Measurements from ENCODE around the gene LTB. TPM values are rescaled to one million over a fixed set of nuclear protein-coding genes. Genes with fewer than 3 reads are reported as not detected.

Gene LTB
- total and polyA plus RNA-seq, 2 of the 13 experiments (the other 11 are each of a cell fraction or from before 2014, with no cell fraction given): 0.09 to 0.22 TPM

DNA sequence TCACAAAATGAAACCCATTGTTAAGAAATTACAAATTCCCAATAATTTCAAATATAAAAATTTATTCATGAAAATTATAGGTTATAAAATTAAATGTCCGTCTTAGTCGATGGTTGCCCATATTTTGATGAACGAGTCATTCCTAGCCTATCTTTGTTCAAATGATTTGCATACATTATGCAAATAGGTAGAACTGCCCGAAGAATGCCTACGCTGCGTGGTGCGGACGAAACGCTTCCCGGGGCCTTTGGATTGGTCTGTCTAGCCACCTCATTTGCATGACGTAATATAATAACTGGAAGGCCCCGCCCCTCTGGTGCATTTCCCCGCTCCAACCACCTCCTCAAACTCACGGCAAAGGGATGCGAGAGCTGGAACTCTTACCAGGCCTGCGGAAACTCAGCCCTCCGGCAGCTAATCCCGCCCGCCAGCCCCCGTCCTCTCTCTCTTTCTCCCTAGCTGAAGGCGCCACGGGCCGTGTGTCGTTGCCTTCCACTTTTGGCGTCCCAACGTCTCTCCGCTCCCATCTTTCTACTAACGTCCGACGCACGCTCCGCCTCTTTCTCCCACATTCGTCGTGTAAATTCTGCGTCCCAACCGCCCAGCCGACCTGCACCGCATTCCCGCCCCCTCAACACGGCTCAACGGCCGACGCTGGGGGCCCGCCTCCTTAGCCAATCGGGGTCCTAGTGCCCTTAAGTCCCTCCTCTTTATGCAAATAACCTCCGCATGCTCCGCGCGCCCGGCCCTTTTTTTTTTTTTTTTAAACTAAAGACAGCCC is 37.8 kb upstream of the LTB start (continued):
- TF ChIP-seq CREM (IDR thresholded peaks at IDR 0.05) (peak; percentile 92), CREM (CRISPR knock-in tag; IDR thresholded peaks at IDR 0.05) (no peak), MYC (CRISPR knock-in tag; IDR thresholded peaks at IDR 0.05; ENCODE audit: borderline replicate concordance) (peak; percentile 54; the same call in 1 of the 2 replicates), JUND (CRISPR knock-in tag; IDR thresholded peaks at IDR 0.05) (no peak), RFX5 (IDR thresholded peaks at IDR 0.05; ENCODE audit: low read depth, low read length) (peak; percentile 72), ZNF441 (CRISPR knock-in tag; IDR thresholded peaks at IDR 0.05; ENCODE audit: borderline replicate concordance) (peak; percentile 98), ZNF850 (CRISPR knock-in tag; conservative IDR thresholded peaks at IDR 0.05) (no peak; the same call in 1 of the 2 replicates), TBL1XR1 (IDR thresholded peaks at IDR 0.05; ENCODE audit: borderline replicate concordance, low read length, partially characterized antibody) (peak; percentile 78), ZFP82 (CRISPR knock-in tag; IDR thresholded peaks at IDR 0.05; ENCODE audit: borderline replicate concordance) (no peak), SMARCC2 (IDR thresholded peaks at IDR 0.05) (no peak), KDM1A (CRISPR knock-in tag; IDR thresholded peaks at IDR 0.05) (no peak), NRL (CRISPR knock-in tag; IDR thresholded peaks at IDR 0.05; ENCODE audit: borderline replicate concordance) (peak; percentile 70; the same call in 1 of the 2 replicates), SRSF9 (IDR thresholded peaks at IDR 0.05; ENCODE audit: borderline replicate concordance, insufficient read depth, low read depth, low read length, poor library complexity, severe bottlenecking) (no peak), HDAC2 (CRISPR knock-in tag; IDR thresholded peaks at IDR 0.05) (peak; percentile 47; the same call in 1 of the 2 replicates), ZNF12 (CRISPR knock-in tag; IDR thresholded peaks at IDR 0.05) (no peak)
- TF ChIP-seq, protein P1, sequence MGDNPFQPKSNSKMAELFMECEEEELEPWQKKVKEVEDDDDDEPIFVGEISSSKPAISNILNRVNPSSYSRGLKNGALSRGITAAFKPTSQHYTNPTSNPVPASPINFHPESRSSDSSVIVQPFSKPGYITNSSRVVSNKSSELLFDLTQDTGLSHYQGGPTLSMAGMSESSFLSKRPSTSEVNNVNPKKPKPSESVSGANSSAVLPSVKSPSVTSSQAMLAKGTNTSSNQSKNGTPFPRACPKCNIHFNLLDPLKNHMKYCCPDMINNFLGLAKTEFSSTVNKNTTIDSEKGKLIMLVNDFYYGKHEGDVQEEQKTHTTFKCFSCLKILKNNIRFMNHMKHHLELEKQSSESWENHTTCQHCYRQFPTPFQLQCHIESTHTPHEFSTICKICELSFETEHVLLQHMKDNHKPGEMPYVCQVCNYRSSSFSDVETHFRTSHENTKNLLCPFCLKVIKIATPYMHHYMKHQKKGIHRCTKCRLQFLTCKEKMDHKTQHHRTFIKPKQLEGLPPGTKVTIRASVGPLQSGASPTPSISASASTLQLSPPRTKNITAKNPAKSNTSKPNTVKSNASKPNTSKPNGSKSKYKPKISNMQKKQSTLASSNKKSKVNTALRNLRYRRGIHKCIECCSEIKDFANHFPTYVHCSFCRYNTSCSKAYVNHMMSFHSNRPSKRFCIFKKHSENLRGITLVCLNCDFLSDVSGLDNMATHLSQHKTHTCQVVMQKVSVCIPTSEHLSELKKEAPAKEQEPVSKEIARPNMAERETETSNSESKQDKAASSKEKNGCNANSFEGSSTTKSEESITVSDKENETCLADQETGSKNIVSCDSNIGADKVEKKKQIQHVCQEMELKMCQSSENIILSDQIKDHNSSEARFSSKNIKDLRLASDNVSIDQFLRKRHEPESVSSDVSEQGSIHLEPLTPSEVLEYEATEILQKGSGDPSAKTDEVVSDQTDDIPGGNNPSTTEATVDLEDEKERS (CRISPR knock-in tag; IDR thresholded peaks at IDR 0.05): peak; percentile 60; the same call in 1 of the 2 replicates
- TF ChIP-seq, protein P2, sequence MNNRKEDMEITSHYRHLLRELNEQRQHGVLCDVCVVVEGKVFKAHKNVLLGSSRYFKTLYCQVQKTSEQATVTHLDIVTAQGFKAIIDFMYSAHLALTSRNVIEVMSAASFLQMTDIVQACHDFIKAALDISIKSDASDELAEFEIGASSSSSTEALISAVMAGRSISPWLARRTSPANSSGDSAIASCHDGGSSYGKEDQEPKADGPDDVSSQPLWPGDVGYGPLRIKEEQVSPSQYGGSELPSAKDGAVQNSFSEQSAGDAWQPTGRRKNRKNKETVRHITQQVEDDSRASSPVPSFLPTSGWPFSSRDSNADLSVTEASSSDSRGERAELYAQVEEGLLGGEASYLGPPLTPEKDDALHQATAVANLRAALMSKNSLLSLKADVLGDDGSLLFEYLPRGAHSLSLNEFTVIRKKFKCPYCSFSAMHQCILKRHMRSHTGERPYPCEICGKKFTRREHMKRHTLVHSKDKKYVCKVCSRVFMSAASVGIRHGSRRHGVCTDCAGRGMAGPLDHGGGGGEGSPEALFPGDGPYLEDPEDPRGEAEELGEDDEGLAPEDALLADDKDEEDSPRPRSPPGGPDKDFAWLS (CRISPR knock-in tag; IDR thresholded peaks at IDR 0.05; ENCODE audit: borderline replicate concordance): no peak
- TF ChIP-seq, protein P3, sequence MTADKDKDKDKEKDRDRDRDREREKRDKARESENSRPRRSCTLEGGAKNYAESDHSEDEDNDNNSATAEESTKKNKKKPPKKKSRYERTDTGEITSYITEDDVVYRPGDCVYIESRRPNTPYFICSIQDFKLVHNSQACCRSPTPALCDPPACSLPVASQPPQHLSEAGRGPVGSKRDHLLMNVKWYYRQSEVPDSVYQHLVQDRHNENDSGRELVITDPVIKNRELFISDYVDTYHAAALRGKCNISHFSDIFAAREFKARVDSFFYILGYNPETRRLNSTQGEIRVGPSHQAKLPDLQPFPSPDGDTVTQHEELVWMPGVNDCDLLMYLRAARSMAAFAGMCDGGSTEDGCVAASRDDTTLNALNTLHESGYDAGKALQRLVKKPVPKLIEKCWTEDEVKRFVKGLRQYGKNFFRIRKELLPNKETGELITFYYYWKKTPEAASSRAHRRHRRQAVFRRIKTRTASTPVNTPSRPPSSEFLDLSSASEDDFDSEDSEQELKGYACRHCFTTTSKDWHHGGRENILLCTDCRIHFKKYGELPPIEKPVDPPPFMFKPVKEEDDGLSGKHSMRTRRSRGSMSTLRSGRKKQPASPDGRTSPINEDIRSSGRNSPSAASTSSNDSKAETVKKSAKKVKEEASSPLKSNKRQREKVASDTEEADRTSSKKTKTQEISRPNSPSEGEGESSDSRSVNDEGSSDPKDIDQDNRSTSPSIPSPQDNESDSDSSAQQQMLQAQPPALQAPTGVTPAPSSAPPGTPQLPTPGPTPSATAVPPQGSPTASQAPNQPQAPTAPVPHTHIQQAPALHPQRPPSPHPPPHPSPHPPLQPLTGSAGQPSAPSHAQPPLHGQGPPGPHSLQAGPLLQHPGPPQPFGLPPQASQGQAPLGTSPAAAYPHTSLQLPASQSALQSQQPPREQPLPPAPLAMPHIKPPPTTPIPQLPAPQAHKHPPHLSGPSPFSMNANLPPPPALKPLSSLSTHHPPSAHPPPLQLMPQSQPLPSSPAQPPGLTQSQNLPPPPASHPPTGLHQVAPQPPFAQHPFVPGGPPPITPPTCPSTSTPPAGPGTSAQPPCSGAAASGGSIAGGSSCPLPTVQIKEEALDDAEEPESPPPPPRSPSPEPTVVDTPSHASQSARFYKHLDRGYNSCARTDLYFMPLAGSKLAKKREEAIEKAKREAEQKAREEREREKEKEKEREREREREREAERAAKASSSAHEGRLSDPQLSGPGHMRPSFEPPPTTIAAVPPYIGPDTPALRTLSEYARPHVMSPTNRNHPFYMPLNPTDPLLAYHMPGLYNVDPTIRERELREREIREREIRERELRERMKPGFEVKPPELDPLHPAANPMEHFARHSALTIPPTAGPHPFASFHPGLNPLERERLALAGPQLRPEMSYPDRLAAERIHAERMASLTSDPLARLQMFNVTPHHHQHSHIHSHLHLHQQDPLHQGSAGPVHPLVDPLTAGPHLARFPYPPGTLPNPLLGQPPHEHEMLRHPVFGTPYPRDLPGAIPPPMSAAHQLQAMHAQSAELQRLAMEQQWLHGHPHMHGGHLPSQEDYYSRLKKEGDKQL (CRISPR knock-in tag; IDR thresholded peaks at IDR 0.05; ENCODE audit: low read depth): no peak
